Fibroblast of gingiva (primary cell): ENCODE results near the gene MTG1.
A peak's percentile ranks its signal among the peaks of the same experiment; 100 is the strongest.
"Not testable (repeated sequence)": the region's sequence is repeated elsewhere in the genome, so short reads cannot be mapped to it uniquely, and the experiment has no call there.

ENCODE experiments used
- DNase-seq: peaks from one replicate; pipeline ENCODE4 v3.0.0-alpha.2; 2011; ENCODE audit warnings: low read depth

MTG1 gene

GRCh38 chr10:133359554-133359971 lies 34.4 kb upstream of the MTG1 start:
- DNase-seq: no peak

DNA sequence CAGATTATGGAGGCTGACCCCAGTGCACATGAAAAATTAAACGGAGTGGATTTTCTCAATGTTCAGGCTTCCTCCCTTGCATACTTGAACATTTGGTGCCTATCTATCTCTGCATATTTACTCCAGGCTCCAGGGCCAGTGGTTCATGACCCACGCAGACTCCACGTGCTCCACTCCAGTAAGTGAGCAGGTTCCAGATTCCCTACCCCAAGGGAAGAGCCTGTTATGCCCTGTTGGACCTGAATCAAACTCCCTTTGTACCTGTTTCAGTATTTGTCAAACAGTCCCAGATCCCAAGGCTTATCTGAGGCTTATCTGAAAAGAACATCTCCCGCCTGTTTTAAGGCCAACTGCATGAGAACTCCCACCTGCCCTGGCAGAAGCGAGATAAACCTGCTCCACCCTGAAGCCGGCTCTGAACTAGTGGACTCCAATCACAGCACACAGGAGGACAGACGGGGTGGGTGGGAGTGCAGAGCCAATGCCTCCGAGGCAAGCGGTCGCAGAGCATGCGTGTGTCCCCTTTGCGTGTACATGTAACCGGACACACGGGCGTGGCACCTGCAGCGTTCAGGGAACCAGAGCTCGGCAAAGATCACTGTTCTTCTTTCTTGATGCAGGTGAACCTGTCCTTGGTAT lies 33.9 kb upstream of the MTG1 start:
- no peak for DNase-seq

DNA sequence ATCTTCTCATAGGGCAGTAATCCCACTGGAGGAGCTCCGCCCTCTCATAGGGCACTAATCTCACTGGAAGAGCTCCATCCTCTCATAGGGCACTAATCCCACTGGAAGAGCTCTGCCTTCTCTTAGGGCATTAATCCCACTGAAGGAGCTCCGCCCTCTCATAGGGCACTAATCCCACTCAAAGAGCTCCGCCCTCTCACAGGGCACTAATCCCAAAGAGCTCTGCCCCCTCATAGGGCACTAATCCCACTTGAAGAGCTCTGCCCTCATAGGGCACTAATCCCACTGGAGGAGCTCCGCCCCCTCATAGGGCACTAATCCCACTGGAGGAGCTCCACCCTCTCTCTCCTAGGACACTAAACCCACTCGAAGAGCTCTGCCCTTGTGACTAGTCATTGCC lies 32.7 kb upstream of the MTG1 start:
- DNase-seq: no peak

DNA sequence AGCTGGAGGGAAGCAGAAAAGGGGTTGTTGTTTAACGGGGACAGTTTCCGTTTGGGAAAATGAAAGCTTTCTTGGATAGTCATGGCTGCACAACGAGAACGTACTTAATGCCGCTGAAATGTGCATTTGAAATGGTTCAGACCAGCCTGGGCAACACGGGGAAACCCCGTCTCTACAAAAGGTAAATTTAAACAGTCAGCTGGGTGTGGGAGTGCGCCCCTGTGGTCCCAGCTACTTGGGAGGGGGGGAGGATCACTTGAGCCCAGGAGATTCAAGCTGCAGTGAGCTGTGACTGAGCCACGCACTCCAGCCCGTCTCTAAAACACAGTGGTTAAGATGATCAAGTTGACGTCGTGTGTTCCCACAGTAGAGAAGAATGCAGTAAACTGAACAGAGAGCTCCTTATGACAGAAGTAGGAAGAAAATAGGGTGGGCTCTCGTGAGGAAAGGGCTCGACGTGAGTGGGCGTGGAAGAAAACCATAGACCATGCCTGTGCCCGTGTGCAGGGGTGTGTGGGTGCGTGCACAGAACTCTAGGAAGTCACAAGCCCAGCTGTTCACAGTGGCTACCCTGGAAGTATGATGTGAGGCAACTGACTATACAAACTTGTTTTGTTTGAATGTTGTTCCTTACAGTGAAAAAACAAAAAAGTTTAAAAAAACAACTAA lies 32.0 kb upstream of the MTG1 start:
- no peak for DNase-seq

DNA sequence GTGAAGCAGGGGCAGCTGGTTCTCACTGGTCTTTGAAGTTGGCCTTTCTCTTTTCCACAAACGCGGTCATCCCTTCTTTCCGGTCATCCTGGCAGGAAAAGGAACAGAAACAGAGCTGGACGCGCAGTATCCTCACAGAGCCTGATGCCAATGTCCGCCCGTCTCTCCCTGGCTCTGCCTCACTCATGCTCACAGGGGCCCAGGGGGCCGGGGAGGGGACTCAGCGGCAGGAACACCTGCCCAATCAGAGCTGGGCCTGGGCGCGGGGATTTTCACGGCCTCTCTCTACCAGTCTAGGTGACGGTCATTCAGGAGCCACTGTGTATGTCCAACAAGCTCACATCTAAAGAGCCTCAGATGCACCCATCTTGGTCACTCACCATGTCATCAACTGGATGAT lies 31.1 kb upstream of the MTG1 start:
- no peak for DNase-seq

GRCh38 chr10:133364645-133365431 lies 29.1 kb upstream of the MTG1 start:
- DNase-seq: no peak

DNA sequence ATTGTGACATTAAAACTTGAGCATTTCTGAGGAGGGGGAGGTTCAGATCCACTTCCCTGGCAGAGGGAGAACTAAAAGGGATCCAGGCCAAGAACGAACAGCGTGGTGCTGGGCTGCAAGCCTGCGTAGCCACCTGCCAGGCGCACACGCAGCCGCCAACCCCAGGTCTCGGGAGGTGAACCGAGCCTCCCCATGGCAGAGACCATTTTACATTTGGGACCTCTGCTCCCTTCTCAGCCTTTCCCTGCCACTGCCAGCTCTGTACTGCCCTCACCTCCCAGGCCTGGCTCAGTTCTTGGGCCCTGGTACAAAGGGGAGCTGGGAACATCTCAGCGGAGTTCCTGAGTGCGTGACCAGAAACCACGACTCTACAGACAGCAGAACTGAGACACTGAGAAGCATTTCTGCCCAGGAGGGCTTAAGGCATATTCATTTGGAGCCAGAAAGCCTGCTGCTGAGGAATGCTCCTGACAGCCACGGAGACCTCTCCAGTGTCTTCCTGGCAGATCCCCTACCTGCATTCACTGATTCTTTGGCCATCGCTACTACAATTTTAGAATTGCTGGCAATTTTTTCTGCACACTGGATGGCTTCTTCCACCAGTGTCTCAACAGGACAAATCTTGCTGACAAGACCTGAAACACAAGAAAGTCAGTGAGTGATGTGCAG lies 28.4 kb upstream of the MTG1 start:
- no peak for DNase-seq

GRCh38 chr10:133366130-133366478 lies 27.9 kb upstream of the MTG1 start:
- no peak for DNase-seq

DNA sequence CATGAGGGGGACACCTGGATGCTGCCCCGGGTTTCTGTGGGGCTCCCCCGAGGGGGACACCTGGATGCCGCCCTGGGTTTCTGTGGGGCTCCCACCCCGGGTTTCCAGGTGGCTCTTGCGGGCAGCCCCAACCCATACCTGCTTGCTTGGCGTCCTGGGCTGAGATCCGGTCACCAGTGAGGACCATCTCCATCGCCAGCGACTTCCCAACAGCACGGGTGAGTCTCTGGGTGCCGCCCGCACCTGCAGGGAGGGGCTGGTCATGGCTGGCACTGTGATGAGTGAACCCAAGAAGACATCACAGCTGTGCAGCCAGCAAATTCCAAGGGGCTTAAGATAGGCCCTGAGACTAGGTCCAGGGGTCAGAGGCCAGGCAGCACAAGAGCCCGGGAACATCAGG lies 27.2 kb upstream of the MTG1 start:
- no peak for DNase-seq

- DNase-seq: not testable (repeated sequence)
Observed at GRCh38 chr10:133367461-133367860, 26.5 kb upstream of the MTG1 start.

GRCh38 chr10:133368153-133368552 lies 25.8 kb upstream of the MTG1 start:
- DNase-seq: no peak

DNA sequence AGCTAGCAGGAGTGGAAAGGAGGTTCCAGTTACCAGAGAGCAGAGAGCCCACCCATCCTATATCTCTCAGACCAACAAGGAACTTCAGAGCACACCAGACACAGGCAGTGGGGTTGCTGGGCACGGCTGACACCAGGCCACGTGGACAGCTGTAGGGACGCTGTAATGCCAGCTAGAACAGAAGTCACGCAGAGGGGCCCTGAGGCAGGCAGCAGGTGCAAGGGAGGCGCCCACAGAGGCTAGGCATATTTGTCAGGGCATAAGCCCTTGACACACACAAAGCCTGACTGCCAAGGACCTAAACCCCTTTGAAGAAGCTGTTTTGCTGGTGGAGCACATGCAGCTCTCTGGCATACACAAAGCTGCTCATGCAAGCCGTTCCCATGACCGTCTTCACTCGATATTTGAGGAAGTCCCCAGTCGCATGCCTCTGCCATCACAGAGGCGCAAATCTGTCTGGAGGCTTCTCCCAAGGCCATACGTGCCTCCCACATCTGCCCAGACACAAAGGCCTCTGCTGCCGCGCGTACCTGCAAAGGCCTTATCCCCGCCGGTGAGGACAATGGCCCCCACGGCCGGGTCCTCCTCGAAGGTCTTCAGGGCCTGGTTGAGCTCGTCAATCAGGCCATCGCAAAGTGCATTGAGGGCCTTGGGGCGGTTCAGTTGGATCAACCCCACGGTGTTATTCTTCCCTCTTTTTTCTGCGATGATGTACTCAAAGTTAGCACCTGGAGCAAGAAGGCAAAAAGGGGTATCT lies 23.7 kb upstream of the MTG1 start:
- DNase-seq: no peak

DNA sequence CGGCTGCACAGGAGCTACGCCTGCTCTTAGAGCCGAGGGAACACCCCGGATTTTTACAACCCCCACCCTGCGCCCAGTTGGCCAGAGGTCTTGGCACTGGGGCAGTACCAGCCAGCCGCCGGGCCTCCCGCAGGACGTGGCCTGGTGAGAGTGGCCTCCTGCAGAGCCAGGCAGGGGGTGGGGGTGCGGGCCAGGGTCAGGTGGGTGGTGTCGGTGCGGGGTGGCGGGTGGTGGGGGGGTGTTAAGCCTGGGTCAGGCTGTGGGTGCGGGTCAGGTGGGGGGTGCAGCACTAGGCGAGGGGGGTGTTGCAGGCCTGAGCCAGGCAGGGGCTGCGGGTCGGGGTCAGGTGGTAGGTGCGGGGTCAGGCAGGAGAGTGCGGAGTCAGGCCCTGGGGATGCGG lies 21.4 kb upstream of the MTG1 start:
- DNase-seq: no peak

DNA sequence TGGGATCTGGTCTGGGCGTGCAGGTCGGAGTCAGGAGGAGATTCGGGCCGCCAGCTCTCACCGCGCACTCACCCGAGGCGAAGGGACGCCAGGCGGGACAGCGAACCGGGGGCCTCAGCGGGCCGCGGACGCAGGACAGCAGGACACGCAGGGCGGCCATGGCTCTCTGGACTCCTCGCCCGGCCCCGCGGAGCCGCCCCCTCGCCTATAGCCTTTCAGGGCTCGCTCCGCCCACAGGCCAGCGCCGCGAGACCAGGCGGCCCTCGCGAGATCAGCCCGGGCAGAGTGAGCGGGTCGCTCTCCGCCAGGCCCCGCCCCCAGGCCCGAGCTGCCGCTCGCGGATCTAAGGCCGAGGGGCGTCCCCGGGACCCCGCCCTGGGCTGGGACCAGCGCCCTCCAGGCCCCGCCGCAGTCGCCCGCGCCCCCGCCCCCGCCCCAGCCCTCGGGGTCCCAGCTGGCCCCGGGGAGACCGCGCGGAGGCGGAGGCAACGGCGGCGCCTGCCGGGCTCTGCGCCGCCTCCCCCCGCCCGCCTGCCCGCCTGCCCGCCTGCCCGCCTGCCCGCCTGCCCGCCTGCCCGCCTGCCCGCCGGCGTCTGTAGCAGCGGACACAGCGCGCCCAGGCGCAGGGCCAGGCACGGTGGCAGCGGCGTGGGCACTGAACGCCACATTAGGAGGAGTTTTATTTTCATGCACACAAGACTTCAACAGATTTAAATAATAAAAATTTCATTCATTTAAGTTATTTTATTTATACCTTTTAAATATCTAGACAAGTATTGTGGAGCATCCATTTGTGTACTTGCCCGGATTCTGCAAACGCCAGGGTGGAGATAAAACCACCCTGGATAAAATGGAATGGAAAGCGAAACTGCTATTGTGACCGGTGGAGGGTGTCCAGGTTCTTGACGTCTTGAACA lies 20.5 kb upstream of the MTG1 start, which contains the start of gene ECHS1:
TSS of gene ECHS1 (minus strand) at position 181 of the 917 bp plus-strand sequence. CDS start at position 160, 21 bp downstream.
- peak; percentile 88 for DNase-seq

- no peak for DNase-seq
Observed at GRCh38 chr10:133375357-133376115, 18.4 kb upstream of the MTG1 start.

DNA sequence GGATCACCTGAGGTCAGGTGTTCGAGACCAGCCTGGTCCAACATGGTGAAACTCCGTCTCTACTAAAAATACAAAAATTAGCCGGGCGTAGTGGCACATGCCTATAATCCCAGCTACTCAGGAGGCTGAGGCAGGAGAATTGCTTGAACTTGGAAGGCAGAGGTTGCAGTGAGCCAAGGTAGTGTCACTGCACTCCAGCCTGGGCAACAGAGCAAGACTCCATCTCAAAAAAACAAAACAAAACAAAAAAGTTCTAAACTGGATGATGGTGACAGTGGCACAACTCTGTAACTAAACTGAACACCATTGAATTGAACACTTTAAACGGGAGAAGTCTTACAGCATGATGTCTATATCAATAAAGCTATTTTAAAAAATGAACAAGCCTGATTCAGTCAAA lies 17.8 kb upstream of the MTG1 start:
- DNase-seq: not testable (repeated sequence)

- no peak for DNase-seq
Observed at GRCh38 chr10:133377025-133377817, 16.7 kb upstream of the MTG1 start.

- no peak for DNase-seq
Observed at GRCh38 chr10:133377818-133378250, 16.1 kb upstream of the MTG1 start.
